GM18526 (cell line): ENCODE data around the gene BTNL9.

ENCODE experiments used
- POLR2A ChIP-seq: IDR thresholded peaks from 3 replicates; pipeline ENCODE4 v1.6.1; 2011; ENCODE audit not compliant: insufficient read length; ENCODE audit errors: extremely low read depth

BTNL9 gene

DNA sequence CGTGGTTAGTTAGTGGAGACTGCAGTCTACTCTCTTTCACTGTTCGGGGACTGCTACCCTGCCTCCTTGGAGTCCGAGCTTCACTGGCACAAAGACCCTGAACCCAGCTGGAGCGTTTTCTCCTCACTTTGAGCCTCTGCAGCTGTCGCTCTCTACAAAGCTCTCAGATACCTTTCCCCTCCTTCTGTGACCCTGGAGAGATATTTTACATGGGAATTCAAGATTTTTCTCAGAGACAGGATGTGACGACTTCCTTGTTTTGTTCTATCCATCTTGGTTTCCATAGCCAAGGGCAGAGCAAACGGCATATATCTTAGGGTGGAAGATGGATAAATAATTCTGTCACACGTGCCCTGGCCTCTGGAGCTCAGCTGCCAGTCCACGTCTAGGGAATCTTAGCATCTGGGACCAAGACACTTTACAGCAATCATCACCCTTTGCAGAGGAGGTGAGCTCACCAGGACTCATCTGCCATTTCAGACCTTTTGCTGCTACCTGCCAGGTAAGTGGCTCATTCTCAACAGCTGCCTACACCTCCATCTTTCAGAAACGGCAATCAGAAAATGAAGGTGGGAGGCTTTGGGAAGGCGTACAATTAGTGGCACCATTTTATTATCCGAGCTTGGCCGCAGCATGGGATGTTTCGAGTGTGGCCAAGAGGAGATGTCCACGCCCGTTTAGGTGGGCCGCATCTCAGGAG lies at the start of gene BTNL9:
BTNL9 (plus strand) TSS at position 336 of the 700 bp plus-strand sequence. CDS start 5,224 bp downstream, outside the sequence.
- no peak for TF ChIP-seq POLR2A

DNA sequence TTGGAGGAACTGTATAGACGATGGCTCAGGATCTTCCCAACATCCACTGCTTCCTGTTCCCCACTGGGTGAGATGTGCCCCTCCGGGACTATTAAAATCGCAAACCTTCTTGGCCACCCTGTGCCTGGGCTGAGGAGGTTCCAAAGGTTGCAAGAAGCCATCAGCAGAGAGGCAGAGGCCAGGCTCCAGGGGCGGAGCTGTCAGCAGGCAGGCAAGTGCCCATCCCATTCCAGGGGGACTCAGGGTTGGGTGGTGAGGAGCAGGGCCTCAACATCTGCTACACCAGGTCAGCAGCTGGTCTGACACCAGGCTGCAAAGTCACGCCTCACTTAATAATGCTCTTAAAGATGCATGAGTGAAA lies 49.2 kb upstream of the BTNL9 start:
- TF ChIP-seq POLR2A = no peak

DNA sequence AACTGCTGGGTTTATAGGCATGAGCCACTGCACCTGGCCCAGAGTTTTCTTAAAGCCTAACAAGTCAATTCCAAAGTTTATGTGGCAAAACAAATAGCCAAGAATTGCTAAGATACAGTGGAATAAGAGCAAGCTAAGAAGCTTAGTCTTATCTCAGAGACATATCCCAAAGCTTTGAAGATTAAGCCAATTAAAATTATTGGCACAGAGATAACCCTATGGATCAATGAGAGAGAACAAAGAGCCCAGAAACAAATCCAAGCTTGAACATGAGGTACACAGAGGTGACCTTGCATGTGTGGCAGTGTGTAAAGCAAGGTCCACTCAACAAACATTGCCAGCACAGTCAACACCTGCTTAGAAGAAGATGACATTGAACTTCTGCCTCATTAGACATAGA lies 38.1 kb upstream of the BTNL9 start:
- TF ChIP-seq POLR2A = no peak

DNA sequence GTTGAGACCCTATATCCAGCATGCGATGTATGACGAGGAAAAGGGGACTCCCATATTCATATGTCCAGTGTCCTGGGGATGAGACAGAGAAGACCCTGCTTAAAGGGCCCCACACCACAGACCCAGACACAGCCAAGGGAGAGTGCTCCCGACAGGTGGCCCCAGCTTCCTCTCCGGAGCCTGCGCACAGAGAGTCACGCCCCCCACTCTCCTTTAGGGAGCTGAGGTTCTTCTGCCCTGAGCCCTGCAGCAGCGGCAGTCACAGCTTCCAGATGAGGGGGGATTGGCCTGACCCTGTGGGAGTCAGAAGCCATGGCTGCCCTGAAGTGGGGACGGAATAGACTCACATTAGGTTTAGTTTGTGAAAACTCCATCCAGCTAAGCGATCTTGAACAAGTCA lies 34.3 kb upstream of the BTNL9 start:
- TF ChIP-seq POLR2A = no peak

DNA sequence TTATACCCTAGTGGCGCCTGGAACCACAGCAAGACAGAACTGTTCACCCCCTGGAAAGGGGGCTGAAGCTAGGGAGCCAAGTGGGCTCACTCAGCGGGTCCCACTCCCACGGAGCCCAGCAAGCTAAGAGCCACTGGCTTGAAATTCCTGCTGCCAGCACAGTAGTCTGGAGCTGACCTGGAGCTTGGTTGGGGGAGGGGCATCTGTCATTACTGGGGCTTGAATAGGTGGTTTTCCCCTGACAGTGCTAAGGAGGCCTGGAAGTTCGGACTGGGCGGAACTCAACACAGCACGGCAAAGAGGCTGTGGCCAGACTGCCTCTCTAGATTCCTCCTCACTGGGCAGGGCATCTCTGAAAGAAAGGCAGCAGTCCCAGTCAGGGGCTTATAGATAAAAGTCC lies 31.9 kb upstream of the BTNL9 start:
- TF ChIP-seq POLR2A = no peak

DNA sequence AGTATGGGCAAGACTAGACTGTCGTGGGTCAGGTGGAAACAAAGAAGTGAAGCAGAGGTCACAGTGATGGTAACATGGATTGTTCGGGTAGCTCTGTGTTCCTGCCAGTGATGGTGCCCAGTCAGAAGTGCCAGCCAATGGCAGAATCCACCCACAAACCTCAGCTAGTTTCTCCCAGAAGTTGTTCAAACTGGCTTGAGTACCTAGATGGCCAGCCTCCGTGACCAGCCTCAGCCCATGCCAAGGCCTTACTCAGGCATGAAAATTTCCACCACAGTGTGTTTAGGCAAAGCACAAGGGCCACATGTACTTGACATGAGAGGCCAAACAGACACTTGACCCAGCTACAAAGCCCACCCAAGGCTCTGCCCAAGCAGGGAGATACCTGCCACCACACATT lies 19.4 kb upstream of the BTNL9 start:
- TF ChIP-seq POLR2A = no peak

DNA sequence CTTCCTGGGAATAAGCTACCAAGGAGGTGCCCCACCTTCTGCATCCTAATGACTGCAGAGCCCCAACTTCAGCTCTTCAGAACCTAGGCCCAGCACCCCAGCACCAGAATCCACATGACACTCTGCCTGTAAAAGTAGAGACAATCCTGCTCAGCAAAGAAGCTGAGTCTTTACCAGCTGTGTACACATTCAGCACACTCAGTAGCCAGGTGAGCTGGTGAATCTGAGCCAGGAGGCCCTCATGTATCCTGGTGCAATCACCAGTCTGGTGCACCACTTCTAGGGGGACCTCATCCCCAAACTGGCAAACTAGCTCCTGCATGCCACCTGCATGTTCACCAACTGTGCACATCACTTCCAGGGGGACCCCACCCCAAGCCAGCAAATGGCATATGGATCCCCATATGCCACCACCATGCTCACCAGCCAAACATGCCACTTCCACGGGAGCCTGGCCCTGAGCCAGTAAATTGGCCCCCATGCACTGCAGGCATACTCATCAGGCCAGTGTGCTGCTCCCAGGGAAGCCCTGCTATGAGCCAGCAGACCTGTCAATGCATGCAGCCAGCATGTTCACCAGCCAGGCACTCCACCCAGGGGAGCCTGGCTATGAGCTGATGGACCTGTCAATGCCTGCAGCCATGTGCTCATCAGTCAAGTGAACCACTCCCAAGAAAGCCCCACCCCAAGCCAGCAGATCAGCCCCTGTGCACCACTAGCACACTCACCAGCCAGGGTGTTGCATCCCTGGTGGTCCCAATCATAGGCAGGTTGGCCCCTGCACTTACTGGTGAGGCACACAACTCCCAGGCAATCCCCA lies 15.6 kb upstream of the BTNL9 start:
- no peak for TF ChIP-seq POLR2A

DNA sequence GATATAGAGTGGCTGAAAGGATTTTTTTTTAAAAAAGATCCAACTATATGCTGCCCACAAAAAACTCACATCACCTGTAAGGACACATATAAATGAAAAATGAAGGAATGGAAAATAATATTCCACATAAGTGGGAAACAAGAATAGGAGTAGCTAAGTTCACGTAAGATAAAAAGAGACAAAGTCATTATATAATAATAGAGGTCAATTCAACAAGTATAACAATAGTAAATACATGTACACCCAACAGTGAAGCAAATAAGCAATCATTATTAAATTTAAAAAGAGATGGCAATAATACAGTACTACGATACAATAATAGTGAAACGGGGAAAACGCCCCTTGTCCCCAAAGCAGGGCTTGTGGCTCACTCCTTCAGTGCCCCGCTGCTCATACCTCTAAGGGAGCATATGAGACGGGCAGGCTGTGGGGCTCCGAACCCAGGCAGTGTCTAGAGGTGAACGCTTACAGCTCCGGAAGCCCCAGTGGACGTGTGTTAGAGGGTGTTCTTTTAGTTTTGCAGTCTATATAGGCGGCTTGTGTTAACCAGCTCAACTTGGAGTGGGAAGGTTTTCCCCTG lies 12.5 kb upstream of the BTNL9 start:
- TF ChIP-seq POLR2A = no peak

DNA sequence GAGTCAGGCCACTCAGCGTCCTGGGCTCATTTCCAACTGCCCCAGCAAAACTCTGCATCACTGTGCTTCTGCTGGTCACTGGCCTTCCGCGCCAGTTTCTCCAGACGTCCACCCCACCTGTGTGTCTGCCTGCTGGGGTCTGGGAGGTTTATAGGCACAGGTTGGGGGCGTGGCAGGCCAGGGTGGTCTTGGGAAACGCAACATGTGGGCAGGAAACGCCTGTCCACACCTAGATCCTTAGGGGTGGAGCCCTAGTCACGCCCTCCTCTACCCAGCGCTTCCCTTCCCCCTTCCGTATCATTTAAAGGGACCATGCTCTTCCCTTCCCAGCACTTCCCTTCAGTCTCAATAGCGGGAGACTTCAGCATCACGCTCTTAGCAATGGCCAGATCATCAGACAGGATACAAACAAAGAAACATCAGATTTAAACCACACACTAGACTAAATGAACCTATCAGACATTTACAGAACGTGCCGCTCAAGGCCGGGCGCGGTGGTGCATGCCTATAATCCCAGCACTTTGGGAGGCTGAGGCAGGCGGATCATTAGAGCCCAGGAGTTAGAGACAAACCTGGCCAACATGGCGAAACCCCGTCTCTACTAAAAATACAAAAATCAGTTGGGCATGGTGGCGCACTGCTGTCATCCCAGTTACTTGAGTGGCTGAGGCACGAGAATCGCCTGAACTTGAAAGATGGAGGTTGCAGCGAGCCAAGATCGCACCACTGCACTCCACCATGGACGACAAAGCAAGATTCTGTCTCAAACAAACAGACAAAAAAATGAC lies 11.8 kb upstream of the BTNL9 start:
- TF ChIP-seq POLR2A = no peak

DNA sequence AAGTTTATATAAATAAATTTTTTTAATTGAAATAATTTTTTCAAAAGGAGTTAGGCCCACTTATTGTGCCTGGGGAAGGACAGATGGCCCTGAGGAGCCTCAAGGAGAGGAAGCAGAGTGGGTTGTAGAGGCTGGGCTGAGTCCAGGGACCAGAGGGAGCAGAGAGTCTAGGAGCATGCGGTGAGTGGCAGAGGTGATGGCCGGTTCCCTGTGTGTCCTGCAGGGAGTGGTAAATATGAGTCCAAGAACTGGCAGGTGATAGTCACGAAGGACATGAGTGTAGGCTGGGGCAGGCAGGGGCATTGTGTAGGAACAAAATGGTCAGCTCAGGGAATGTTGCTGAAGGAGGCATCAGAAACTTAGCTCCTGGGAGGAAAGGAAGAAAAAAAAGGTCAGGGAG lies 8.3 kb upstream of the BTNL9 start:
- no peak for TF ChIP-seq POLR2A

DNA sequence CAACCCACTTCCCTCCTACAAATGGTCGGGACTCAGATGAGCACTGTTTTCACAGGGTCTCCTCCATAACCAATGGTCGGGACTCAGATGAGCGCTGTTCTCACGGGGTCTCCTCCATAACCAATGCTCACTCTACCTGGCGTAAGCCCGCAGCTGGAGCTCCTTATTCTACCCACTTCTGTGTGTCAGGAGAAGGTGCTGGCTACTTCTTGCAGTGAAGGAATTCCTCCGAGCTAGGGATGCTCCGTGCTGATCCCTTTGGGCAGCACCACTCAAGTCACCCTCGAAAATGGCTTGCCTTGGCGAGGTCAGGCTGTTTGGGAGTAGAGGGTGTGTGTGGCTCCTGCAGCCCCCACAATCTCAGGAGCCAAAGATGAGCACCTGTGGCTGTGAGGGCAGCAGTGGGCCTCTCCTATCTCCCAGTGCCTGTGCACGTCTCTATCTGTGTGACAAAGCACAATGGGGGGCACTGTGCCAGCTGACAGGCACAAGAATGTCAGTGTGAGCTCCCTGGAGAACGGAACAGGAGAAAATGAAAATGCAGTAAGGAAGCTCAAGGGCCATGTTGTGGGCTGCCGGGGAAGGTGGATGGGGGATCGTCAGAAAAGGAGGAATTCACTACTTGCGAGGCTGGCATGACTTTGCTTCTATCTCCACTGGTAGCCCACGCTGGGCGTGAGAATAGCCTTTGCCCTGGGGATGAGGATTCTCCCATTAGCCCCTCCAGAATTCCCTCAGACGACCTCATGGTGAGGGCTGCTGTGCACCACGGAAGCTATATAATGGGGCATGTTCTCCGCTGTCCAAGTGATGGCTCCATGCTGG lies 3.9 kb upstream of the BTNL9 start:
- TF ChIP-seq POLR2A = no peak

DNA sequence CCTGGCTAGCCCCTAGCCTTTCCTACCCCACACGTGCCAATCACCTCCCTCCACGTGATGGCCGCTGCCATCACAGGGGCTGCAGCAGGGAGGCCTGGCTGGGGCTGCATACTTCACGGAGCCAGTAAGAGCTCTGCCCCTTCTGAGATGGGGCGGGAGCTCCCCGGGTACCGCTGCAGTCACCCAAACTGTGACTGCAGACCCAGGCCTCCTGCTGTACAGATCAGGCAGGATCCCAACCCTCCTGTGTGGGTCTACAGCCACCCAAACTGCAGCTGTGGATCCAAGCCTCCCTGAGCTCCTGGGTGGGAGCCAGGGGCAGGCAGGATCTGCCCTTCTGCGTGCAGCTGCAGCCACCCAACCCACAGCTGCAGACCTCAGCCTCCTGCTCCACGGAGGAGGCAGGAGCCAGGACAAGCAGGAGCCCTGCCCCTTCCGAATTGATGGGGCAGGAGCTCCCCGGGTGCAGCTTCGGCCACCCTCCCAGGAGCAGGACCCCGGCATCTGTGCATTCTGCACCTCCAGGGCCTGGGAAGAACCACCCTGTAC lies 3.2 kb upstream of the BTNL9 start:
- no peak for TF ChIP-seq POLR2A

DNA sequence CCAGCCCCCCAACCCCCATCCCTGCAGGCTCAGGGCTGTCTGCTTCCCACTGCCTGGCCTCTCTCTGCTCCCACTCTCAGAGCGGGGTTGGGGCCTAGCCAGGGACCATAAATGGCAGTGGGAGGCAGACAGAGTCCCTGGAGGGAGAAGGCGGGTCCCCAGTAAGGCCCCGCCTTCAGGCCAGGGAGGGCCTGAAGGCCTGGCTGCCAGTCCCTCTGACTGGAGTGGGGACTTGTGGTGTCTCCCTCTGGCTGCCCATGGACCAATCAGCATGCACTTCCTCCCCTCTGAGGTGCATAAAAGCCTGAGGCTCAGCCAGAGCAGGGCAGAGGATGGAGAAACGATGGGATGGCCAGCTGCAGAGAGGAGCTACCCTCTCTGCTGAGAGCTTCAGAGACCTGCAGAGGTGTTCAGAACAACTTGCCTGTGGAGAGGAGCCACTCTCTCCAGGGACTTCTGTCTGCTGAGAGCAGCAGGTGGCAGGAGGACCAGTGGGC lies 2.7 kb upstream of the BTNL9 start:
- no peak for TF ChIP-seq POLR2A

DNA sequence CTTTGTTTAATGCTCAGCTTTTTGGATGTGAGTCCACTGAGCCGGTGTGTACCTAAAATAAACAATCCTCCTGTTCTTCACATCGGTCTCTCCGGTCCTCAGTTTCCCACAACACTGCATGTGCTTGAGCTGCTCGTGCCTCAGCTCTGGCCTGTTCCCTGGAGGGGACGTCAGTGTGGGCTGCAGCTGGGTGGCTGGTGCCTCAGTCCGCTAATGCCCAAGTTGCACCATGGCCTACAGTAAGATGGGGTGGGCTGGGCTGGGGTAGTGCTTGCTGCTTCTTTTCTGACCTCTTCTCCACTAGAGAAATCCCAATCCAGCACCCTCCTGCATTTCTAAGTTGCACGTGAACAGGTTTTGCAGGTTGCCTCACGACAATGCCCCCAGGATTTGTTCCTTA lies 595 bp upstream of the BTNL9 start:
- no peak for TF ChIP-seq POLR2A

DNA sequence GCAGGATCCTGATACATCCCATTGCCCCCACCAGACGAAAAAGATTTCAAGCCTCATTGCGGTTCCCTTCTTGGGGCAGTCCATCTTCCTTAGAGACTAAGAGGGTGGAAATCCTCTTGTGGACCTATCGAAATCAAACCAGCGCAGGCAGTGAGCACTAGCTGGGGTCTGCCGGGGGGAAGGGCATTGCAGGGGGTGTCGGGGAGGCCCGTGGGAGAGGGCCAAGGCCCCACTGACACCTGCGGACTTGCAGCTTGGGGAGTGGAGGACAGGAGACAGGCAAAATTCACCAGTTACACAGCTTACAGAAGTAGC lies 522 bp downstream of the BTNL9 start:
- no peak for TF ChIP-seq POLR2A

DNA sequence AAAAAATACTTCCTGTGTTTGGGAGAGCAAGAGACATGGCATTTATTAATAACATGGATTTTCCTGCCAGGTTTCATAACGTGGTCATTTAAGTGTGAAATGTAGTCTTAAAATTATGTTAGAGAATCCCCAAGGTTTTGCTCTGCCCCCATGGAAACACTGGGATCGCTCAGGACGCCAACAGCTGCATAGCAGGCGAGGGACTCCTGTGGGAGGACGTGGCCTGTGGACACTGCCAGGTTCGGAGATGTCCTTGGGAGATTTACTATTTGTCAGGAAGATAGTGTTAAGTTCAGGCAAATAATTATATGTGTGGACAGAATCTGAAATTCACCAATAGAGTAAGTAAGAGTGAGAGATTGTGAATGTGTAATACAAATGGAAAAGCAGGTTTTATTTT lies 977 bp downstream of the BTNL9 start:
- no peak for TF ChIP-seq POLR2A
